AG04449 (cell line): Measurements from ENCODE around the gene NIT2.

Experiments used
- CTCF ChIA-PET: fragments of 350-600 bp; formaldehyde crosslinking; extraction: SDS; loops from one replicate; lab custom pipeline; 2021; ENCODE audit warnings: antibody characterized with exemption; lab: Yijun Ruan, JAX
- POLR2A ChIA-PET: fragments of 400-600, 350-600 bp; formaldehyde crosslinking; extraction: SDS; loops from one replicate; lab custom pipeline; 2020; ENCODE audit warnings: antibody characterized with exemption, inconsistent platforms; lab: Yijun Ruan, JAX
- DNase-seq: peaks from one replicate; pipeline ENCODE4 v3.0.0-alpha.2; 2010; ENCODE audit warnings: low read depth, low spot score
- H3K4me3 ChIP-seq: 2 replicates; pipeline ENCODE4 v1.5.1; 2011; ENCODE audit warnings: low read depth, mild to moderate bottlenecking, control low read depth, low read length
- TF ChIP-seq, protein P1 (sequence below): IDR thresholded peaks from one replicate; pipeline ENCODE4 v1.5.1; 2011; ENCODE audit warnings: mild to moderate bottlenecking, moderate library complexity, low read length, control low read depth, inconsistent platforms; ENCODE audit not compliant: insufficient read depth; ENCODE audit errors: missing control alignments

NIT2 gene

DNA sequence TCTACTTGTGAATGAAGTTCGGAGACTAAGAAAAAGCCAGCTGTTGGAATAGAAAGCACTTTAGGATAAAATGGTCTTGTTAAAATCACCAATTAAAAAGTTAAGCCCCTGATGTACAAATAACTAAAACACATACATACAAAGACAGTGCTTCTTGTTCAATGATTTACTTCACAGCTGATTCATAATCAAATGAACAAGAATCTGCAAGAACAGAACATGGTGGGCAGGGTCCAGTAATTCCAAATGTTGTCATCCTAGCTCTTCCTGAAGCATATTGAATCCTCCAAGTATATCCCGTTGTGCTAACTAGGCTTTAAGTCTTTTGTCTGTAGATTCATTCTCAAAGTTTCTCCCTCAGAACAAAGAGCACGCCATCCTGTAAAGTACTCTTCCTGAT is 24.5 kb downstream of the NIT2 start:
- CTCF ChIA-PET, result interaction anchor here (1.3 kb wide), 1 partner anchor 9 kb away, joined by 3 read pairs; no protein-coding TSS in a partner anchor
- TF ChIP-seq, protein P1, sequence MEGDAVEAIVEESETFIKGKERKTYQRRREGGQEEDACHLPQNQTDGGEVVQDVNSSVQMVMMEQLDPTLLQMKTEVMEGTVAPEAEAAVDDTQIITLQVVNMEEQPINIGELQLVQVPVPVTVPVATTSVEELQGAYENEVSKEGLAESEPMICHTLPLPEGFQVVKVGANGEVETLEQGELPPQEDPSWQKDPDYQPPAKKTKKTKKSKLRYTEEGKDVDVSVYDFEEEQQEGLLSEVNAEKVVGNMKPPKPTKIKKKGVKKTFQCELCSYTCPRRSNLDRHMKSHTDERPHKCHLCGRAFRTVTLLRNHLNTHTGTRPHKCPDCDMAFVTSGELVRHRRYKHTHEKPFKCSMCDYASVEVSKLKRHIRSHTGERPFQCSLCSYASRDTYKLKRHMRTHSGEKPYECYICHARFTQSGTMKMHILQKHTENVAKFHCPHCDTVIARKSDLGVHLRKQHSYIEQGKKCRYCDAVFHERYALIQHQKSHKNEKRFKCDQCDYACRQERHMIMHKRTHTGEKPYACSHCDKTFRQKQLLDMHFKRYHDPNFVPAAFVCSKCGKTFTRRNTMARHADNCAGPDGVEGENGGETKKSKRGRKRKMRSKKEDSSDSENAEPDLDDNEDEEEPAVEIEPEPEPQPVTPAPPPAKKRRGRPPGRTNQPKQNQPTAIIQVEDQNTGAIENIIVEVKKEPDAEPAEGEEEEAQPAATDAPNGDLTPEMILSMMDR, result no peak
- no peak for DNase-seq
- POLR2A ChIA-PET, result no interaction called here
- no peak overlapping the region for H3K4me3 ChIP-seq

DNA sequence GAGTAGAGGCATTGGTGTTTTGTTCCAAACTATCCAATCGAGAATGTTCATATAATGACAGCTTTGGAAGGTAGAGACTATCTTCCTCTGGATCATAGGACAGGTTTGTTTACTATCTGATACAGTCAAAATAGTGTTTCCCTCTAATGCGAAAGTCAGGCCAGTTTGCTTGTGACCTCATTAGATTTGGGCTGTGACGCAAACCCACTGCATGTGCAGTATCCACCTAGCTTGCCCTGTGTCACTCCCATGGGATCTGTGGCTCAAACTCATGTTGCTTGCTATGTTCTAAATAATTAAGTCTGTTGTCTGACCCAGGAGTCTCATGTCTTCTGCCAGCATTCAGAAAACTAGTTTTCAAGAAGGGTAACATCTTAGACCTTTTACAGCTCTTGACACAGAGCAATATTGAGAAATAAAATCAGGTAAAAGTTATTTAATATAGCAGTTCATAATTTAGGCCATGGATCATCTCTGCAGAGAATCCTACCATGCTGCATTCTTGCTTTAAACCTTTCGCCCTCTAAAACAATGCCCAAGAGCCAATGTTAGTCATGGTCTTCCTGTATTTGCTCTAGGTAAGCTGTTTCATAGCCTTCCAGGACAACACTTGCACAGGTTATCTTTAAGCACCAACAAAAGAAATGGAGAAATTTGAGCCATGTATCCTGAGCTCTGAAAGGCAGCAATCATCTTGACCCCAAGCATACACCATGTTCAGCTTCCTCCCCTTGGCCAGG is 26.4 kb downstream of the NIT2 start:
- DNase-seq, result no peak
- ChIA-PET POLR2A (no interaction called here), CTCF (interaction anchor here (1.0 to 1.3 kb wide), 3 partner anchors 11 to 16 kb away, joined by 3 to 4 read pairs (median 3); no protein-coding TSS in a partner anchor)
- H3K4me3 ChIP-seq, result no peak overlapping the region
- TF ChIP-seq, protein P1, result no peak

DNA sequence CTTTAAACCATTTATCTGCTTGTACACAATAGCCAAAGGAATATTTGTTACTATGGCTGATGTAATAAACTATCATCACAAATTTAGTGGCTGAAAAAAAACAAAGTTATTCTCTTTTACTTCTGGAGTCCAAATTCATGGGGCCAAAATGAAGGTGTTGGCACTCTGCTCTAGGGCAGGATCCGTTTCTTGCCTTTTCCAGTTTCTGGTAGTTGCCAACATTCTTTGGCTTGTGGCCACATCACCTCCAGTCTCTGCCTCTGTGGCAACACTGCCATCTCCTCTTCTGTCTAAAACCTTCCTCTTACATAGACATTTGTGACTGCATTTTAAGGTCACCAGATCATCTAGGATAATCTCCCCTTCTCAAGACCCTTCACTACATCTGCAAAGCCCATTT is 27.3 kb downstream of the NIT2 start:
- H3K4me3 ChIP-seq, result no peak overlapping the region
- ChIA-PET POLR2A (no interaction called here), CTCF (interaction anchor here (1.2 kb wide), 1 partner anchor 13 kb away, joined by 4 read pairs; no protein-coding TSS in a partner anchor)
- no peak for DNase-seq
- TF ChIP-seq, protein P1, result no peak

DNA sequence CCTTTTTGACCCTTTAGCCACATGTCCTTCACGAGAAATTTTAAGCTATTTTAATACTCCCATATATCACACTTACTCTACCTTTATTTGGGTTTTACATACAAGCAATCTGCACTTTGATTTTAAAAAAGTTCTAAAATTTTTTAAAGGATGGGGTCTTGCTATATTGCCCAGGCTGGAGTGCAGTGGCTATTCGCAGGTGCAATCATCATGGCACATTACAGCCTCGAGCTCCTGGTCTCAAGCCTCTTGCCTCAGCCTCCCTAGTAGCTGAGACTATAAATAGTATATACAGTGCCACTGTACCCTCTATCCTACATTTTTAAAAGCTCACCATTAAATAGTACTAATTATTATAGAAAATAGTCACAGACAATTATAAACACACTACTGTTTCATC is 29.9 kb downstream of the NIT2 start:
- ChIA-PET POLR2A (interaction anchor here (0.9 kb wide), 1 partner anchor 9 kb away, joined by 4 read pairs; no protein-coding TSS in a partner anchor), CTCF (interaction anchor here (0.7 to 1.6 kb wide), 3 partner anchors 14 to 533 kb away, joined by 3 read pairs; no protein-coding TSS in a partner anchor)
- TF ChIP-seq, protein P1, result no peak
- DNase-seq, result no peak
- no peak overlapping the region for H3K4me3 ChIP-seq

DNA sequence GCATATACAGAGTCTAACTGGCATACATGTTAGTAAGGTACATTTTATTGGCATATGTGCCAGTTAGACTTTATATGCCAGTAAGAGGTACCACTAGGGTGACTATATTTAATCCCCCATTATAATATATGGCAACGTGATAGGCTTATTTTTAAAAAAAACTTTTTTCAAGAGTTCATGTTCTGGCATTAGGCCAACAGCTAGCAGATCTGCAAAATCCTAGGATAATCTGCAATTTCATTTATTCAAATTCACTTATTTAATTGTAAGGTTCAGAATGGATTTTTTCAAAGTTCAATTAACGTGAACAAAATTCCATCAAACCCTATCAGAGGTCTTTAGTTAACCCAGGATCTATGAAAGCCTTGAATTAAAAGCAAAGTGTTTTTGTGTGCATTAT is 31.9 kb downstream of the NIT2 start:
- CTCF ChIA-PET, result no interaction called here
- POLR2A ChIA-PET, result no interaction called here
- H3K4me3 ChIP-seq, result no peak overlapping the region
- DNase-seq, result no peak
- TF ChIP-seq, protein P1, result no peak

DNA sequence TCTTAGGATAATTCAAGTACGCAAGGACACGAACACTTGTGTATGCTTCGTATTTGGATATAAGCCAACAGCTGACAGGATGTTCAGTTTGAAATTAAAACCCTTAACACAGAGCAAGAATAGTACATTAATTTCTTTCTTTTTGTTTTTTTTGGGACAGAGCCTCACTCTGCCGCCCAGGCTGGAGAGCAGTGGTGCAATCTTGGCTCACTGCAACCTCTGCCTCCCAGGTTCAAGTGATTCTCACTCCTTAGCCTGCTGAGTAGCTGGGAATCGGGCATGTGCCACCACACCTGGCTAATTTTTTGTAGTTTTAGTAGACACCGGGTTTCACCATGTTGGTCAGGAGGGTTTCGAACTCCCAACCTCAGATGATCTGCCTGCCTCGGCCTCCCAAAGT is 33.9 kb downstream of the NIT2 start:
- ChIA-PET CTCF (interaction anchor here (1.0 kb wide), 1 partner anchor 9 kb away, joined by 3 read pairs; no protein-coding TSS in a partner anchor), POLR2A (no interaction called here)
- H3K4me3 ChIP-seq, result no peak overlapping the region
- TF ChIP-seq, protein P1, result no peak
- DNase-seq, result no peak
